Spleen (tissue), 7 donors: ENCODE measurements around the gene TATDN3.

ENCODE experiments used
- POLR2A ChIP-seq, 3 donors: fragments of 450-650 bp; IDR thresholded peaks; one replicate each; pipeline ENCODE4 v1.5.1; 2017; ENCODE audit warnings: antibody characterized with exemption in 3 of 3, mild to moderate bottlenecking in 1 of 3
- POLR2AphosphoS5 ChIP-seq, 3 donors: sonication (generic); formaldehyde crosslinking; IDR thresholded peaks; one replicate each; pipeline ENCODE4 v1.5.1; 2017; ENCODE audit warnings: antibody characterized with exemption in 3 of 3
- TF ChIP-seq, protein P1 (sequence below), 11 experiments: fragments of 200-600 bp in 7 of 11; fragments of 450-650 bp in 4 of 11; sonication (generic) in 4 of 11; IDR thresholded peaks in 8 of 11; conservative IDR thresholded peaks in 3 of 11; 1 replicate in 7 of 11; 2 replicates in 4 of 11; pipeline versions ENCODE4 v1.4.0 to v1.8.0; 2016 to 2021; ENCODE audit warnings: antibody characterized with exemption in 11 of 11, inconsistent platforms in 4 of 11, mild to moderate bottlenecking in 1 of 11
- donor health status: DM: no; HTN: no; CAD: no; lungs with moderate emphysema.
- donor health status: DM: no; HTN: no; CAD: no.
- donor health status: DM: no; HTN: no; CAD: no.

DNA sequence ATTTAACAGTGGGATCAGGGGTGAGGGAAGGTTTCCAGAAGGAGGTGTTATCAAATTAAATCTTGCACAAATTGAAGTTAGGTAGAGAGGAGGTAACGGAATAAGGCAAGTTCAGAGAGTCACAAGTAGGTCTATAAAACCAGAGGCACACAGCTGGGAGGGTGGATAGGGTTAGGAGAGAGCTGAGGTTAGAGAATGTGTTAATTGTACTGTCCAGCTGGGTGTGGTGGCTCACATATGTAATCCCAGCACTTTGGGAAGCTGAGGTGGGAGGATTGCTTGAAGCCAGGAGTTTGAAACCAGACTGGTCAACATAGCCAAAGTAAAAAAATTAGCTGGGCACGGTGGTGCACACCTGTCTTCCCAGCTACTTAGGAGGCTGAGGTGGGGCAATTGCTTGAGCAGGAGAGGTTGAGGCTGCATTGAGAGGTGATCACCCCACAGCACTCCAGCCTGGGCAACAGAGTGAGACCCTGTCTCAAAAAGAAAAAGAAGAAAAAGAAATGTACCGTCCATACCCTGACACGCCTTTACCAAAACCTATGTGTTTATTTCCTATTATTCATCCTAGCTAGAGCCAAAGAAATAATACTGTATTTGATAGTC, 35.6 kb downstream of the TATDN3 start:
- TF ChIP-seq POLR2A (IDR thresholded peaks at IDR 0.05), result no peak
- TF ChIP-seq POLR2AphosphoS5 (IDR thresholded peaks at IDR 0.05), result no peak
- TF ChIP-seq, protein P1, sequence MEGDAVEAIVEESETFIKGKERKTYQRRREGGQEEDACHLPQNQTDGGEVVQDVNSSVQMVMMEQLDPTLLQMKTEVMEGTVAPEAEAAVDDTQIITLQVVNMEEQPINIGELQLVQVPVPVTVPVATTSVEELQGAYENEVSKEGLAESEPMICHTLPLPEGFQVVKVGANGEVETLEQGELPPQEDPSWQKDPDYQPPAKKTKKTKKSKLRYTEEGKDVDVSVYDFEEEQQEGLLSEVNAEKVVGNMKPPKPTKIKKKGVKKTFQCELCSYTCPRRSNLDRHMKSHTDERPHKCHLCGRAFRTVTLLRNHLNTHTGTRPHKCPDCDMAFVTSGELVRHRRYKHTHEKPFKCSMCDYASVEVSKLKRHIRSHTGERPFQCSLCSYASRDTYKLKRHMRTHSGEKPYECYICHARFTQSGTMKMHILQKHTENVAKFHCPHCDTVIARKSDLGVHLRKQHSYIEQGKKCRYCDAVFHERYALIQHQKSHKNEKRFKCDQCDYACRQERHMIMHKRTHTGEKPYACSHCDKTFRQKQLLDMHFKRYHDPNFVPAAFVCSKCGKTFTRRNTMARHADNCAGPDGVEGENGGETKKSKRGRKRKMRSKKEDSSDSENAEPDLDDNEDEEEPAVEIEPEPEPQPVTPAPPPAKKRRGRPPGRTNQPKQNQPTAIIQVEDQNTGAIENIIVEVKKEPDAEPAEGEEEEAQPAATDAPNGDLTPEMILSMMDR (IDR thresholded peaks at IDR 0.05 in 8 of 11, conservative IDR thresholded peaks at IDR 0.05 in 3 of 11), result no peak
